Measurements from ENCODE around the gene ABCD3. TPM values are rescaled to one million over a fixed set of nuclear protein-coding genes. Genes with fewer than 3 reads are reported as not detected.

Gene ABCD3
- polyA plus RNA-seq, 1 of the 3 experiments (the other 2 are of a cell fraction), result 6.5 TPM

- Histone ChIP-seq H3K4me3 (ENCODE audit: low read depth in 2 of 2, low read length in 1 of 2) (no peak overlapping the region), H3K4me2 (no peak overlapping the region), H3K27me3 (ENCODE audit: insufficient read depth) (no peaks in the 10 kb centered on the region), H2AFZ (ENCODE audit: low read depth) (no peak overlapping the region), H3K79me2 (ENCODE audit: insufficient read depth) (no peaks in the 10 kb centered on the region), H3K27ac (ENCODE audit: low read depth in 2 of 2, low read length in 1 of 2) (no peak overlapping the region), H3K4me1 (ENCODE audit: control insufficient read depth in 1 of 2, insufficient read depth in 2 of 2, low read depth in 1 of 2, low read length in 1 of 2) (peaks cover 0 to 6% of the 10 kb centered on the region in 2 experiments; a peak in 1 of 4 replicates), H3K9me3 (no peaks in the 10 kb centered on the region), H3K9me2 (no peaks in the 10 kb centered on the region), H4K20me1 (ENCODE audit: insufficient read depth) (no peaks in the 10 kb centered on the region), H3K9ac (no peak overlapping the region), H3K36me3 (replicated peaks in 1 of 2; ENCODE audit: control insufficient read depth in 1 of 2, insufficient read depth in 2 of 2, low read length in 1 of 2) (peaks cover 0 to 9% of the 10 kb centered on the region in 2 experiments), H3F3A (replicated peaks; ENCODE audit: insufficient read depth) (no peaks in the 10 kb centered on the region)
- no peak for DNase-seq
- ChIA-PET POLR2A (no interaction called here), CTCF (interaction anchor here (0.6 to 6.0 kb wide), 4 partner anchors 280 to 517 kb away, joined by 3 to 52 read pairs (median 4); no protein-coding TSS in a partner anchor)
- TF ChIP-seq, protein P1, sequence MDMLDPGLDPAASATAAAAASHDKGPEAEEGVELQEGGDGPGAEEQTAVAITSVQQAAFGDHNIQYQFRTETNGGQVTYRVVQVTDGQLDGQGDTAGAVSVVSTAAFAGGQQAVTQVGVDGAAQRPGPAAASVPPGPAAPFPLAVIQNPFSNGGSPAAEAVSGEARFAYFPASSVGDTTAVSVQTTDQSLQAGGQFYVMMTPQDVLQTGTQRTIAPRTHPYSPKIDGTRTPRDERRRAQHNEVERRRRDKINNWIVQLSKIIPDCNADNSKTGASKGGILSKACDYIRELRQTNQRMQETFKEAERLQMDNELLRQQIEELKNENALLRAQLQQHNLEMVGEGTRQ (IDR thresholded peaks at IDR 0.05; ENCODE audit: borderline replicate concordance, low read depth, low read length), result no peak
- TF ChIP-seq TCF12 (IDR thresholded peaks at IDR 0.05) (no peak), SIN3A (IDR thresholded peaks at IDR 0.05; ENCODE audit: borderline replicate concordance, low read depth, low read length) (no peak), TAF1 (IDR thresholded peaks at IDR 0.05; ENCODE audit: borderline replicate concordance, low read depth, low read length) (no peak), RFX5 (IDR thresholded peaks at IDR 0.05; ENCODE audit: low read length) (no peak), IRF3 (IDR thresholded peaks at IDR 0.05; ENCODE audit: low read depth, low read length) (no peak), NFIC (IDR thresholded peaks at IDR 0.05; ENCODE audit: borderline replicate concordance) (no peak), FOXJ3 (CRISPR knock-in tag; IDR thresholded peaks at IDR 0.05) (no peak), MXI1 (IDR thresholded peaks at IDR 0.05; ENCODE audit: low read depth, low read length) (no peak), RXRA (IDR thresholded peaks at IDR 0.05; ENCODE audit: borderline replicate concordance, low read depth) (no peak), CHD2 (IDR thresholded peaks at IDR 0.05; ENCODE audit: low read length, partially characterized antibody) (no peak), EP300 (IDR thresholded peaks at IDR 0.05; ENCODE audit: borderline replicate concordance in 1 of 2, low read depth in 1 of 2, low read length in 1 of 2) (no peak), JUND (IDR thresholded peaks at IDR 0.05) (no peak), YY1 (IDR thresholded peaks at IDR 0.05; ENCODE audit: low read depth) (no peak), NRF1 (IDR thresholded peaks at IDR 0.05; ENCODE audit: low read depth, low read length) (no peak), FOXM1 (IDR thresholded peaks at IDR 0.05; ENCODE audit: low read depth) (no peak)
- TF ChIP-seq, protein P2, sequence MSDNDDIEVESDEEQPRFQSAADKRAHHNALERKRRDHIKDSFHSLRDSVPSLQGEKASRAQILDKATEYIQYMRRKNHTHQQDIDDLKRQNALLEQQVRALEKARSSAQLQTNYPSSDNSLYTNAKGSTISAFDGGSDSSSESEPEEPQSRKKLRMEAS (IDR thresholded peaks at IDR 0.05; ENCODE audit: low read depth), result no peak
- TF ChIP-seq, protein P3, sequence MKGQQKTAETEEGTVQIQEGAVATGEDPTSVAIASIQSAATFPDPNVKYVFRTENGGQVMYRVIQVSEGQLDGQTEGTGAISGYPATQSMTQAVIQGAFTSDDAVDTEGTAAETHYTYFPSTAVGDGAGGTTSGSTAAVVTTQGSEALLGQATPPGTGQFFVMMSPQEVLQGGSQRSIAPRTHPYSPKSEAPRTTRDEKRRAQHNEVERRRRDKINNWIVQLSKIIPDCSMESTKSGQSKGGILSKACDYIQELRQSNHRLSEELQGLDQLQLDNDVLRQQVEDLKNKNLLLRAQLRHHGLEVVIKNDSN (IDR thresholded peaks at IDR 0.05; ENCODE audit: borderline replicate concordance, low read depth), result no peak
- TF ChIP-seq, protein P4, sequence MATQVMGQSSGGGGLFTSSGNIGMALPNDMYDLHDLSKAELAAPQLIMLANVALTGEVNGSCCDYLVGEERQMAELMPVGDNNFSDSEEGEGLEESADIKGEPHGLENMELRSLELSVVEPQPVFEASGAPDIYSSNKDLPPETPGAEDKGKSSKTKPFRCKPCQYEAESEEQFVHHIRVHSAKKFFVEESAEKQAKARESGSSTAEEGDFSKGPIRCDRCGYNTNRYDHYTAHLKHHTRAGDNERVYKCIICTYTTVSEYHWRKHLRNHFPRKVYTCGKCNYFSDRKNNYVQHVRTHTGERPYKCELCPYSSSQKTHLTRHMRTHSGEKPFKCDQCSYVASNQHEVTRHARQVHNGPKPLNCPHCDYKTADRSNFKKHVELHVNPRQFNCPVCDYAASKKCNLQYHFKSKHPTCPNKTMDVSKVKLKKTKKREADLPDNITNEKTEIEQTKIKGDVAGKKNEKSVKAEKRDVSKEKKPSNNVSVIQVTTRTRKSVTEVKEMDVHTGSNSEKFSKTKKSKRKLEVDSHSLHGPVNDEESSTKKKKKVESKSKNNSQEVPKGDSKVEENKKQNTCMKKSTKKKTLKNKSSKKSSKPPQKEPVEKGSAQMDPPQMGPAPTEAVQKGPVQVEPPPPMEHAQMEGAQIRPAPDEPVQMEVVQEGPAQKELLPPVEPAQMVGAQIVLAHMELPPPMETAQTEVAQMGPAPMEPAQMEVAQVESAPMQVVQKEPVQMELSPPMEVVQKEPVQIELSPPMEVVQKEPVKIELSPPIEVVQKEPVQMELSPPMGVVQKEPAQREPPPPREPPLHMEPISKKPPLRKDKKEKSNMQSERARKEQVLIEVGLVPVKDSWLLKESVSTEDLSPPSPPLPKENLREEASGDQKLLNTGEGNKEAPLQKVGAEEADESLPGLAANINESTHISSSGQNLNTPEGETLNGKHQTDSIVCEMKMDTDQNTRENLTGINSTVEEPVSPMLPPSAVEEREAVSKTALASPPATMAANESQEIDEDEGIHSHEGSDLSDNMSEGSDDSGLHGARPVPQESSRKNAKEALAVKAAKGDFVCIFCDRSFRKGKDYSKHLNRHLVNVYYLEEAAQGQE (IDR thresholded peaks at IDR 0.05; ENCODE audit: low read depth, low read length), result no peak
- 90% methylated on average over 6 of the region's 6 CpGs for WGBS (ENCODE audit: low lambda C conversion rate)
Measured at GRCh38 chr1:94524531-94524930, 106.3 kb downstream of the ABCD3 start.
